Smooth muscle cell (in vitro differentiated cells): Measurements from ENCODE around the gene NINL. TPM values are rescaled to one million over a fixed set of nuclear protein-coding genes. Genes with fewer than 3 reads are reported as not detected.
"Not testable (repeated sequence)": the region's sequence is repeated elsewhere in the genome, so short reads cannot be mapped to it uniquely, and the experiment has no call there.

Experiments used
- DNase-seq: peaks from one replicate; lab custom pipeline; 2025; ENCODE audit not compliant: unreplicated experiment; lab: John Stamatoyannopoulos, UW
- H2AFZ ChIP-seq: fragments of 200-600 bp; sonication (generic); 2 replicates; pipeline ENCODE4 v1.6.0; 2016; ENCODE audit warnings: antibody characterized with exemption, low read depth, mild to moderate bottlenecking
- H3F3A ChIP-seq: fragments of 200-600 bp; sonication (generic); 2 replicates; pipeline ENCODE4 v1.6.0; 2017; ENCODE audit warnings: antibody characterized with exemption, low read depth
- H3K27ac ChIP-seq: fragments of 200-600 bp; sonication (generic); 2 replicates; pipeline ENCODE4 v1.5.1; 2016; ENCODE audit warnings: low read depth, mild to moderate bottlenecking
- H3K27me3 ChIP-seq: fragments of 200-600 bp; sonication (generic); 2 replicates; pipeline ENCODE4 v1.6.1; 2016; ENCODE audit warnings: low read depth, mild to moderate bottlenecking
- H3K36me3 ChIP-seq: fragments of 200-600 bp; sonication (generic); 2 replicates; pipeline ENCODE4 v1.5.1; 2016; ENCODE audit warnings: low read depth
- H3K4me1 ChIP-seq: fragments of 200-600 bp; sonication (generic); 2 replicates; pipeline ENCODE4 v1.5.1; 2016; ENCODE audit warnings: low read depth
- H3K4me2 ChIP-seq: fragments of 200-600 bp; sonication (generic); 2 replicates; pipeline ENCODE4 v1.6.0; 2016; ENCODE audit warnings: mild to moderate bottlenecking
- H3K4me3 ChIP-seq: fragments of 200-600 bp; sonication (generic); 2 replicates; pipeline ENCODE4 v1.5.1; 2016; ENCODE audit warnings: mild to moderate bottlenecking
- H3K79me2 ChIP-seq: fragments of 200-600 bp; sonication (generic); 2 replicates; pipeline ENCODE4 v1.6.0; 2016; ENCODE audit warnings: low read depth, mild to moderate bottlenecking
- H3K9ac ChIP-seq: fragments of 200-600 bp; sonication (generic); 2 replicates; pipeline ENCODE4 v1.6.0; 2016; ENCODE audit warnings: low read depth
- H3K9me3 ChIP-seq: fragments of 200-600 bp; sonication (generic); replicated peaks from 2 replicates; pipeline ENCODE4 v1.5.1; 2016; ENCODE audit warnings: low read depth
- H4K20me1 ChIP-seq: fragments of 200-600 bp; sonication (generic); 2 replicates; pipeline ENCODE4 v1.6.0; 2016; ENCODE audit warnings: low read depth
- WGBS: methylation state at CpG from one replicate; pipeline ENCODE4 v1.1.7; 2016; ENCODE audit warnings: low lambda C conversion rate; 5-methylcytosine and 5-hydroxymethylcytosine counted together
- polyA plus RNA-seq: library from polyadenylated mRNA; unstranded; fragments of >200 nt; fragmentation: Nextera tagmentation; extraction: Ambion mirVana; gene quantifications from 2 replicates; pipeline ENCODE4 v1.2.1, GENCODE V29; 2016
- total RNA-seq: library from RNA; depleted of rRNA; stranded (reverse); fragments of >200 nt; gene quantifications from 2 replicates; pipeline ENCODE4 v1.2.3, GENCODE V29; 2014
- TF ChIP-seq, protein P1 (sequence below): fragments of 200-600 bp; sonication (generic); IDR thresholded peaks from 2 replicates; pipeline ENCODE4 v1.5.1; 2017; ENCODE audit warnings: borderline replicate concordance, mild to moderate bottlenecking, antibody characterized with exemption; ENCODE audit not compliant: insufficient read depth, poor library complexity, severe bottlenecking

The NINL gene
- total and polyA plus RNA-seq, 2 experiments from 2014 or later: 10.7 to 12.2 TPM

DNA sequence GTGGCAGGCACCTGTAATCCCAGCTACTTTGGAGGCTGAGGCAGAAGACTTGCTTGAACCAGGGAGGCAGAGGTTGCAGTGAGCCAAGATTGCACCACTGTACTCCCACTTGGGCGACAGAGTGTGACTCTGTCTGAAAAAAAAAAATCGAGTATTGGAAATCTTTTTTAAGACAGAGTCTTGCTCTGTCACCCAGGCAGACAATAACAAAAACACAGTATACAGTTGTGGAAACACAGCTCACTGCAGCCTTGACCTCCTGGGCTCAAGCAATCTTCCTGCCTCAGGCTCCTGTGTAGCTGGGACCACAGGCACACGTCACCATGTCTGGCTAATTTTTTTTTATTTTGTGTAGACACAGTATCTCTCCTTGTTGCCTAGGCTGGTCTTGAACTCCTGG is 23.4 kb upstream of the NINL start:
- no peak for DNase-seq
- Histone ChIP-seq H3K27ac (no peak overlapping the region), H3K4me3 (no peak overlapping the region), H3K9me3 (no peaks in the 10 kb centered on the region), H3F3A (no peaks in the 10 kb centered on the region), H3K36me3 (no peaks in the 10 kb centered on the region), H3K4me1 (no peaks in the 10 kb centered on the region), H3K79me2 (no peaks in the 10 kb centered on the region), H2AFZ (no peak overlapping the region), H3K4me2 (no peak overlapping the region), H4K20me1 (peaks cover 19% of the 10 kb centered on the region), H3K27me3 (no peaks in the 10 kb centered on the region), H3K9ac (no peak overlapping the region)
- TF ChIP-seq, protein P1, sequence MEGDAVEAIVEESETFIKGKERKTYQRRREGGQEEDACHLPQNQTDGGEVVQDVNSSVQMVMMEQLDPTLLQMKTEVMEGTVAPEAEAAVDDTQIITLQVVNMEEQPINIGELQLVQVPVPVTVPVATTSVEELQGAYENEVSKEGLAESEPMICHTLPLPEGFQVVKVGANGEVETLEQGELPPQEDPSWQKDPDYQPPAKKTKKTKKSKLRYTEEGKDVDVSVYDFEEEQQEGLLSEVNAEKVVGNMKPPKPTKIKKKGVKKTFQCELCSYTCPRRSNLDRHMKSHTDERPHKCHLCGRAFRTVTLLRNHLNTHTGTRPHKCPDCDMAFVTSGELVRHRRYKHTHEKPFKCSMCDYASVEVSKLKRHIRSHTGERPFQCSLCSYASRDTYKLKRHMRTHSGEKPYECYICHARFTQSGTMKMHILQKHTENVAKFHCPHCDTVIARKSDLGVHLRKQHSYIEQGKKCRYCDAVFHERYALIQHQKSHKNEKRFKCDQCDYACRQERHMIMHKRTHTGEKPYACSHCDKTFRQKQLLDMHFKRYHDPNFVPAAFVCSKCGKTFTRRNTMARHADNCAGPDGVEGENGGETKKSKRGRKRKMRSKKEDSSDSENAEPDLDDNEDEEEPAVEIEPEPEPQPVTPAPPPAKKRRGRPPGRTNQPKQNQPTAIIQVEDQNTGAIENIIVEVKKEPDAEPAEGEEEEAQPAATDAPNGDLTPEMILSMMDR: no peak
- WGBS: 93% methylated on average over 3 of the region's 3 CpGs

DNA sequence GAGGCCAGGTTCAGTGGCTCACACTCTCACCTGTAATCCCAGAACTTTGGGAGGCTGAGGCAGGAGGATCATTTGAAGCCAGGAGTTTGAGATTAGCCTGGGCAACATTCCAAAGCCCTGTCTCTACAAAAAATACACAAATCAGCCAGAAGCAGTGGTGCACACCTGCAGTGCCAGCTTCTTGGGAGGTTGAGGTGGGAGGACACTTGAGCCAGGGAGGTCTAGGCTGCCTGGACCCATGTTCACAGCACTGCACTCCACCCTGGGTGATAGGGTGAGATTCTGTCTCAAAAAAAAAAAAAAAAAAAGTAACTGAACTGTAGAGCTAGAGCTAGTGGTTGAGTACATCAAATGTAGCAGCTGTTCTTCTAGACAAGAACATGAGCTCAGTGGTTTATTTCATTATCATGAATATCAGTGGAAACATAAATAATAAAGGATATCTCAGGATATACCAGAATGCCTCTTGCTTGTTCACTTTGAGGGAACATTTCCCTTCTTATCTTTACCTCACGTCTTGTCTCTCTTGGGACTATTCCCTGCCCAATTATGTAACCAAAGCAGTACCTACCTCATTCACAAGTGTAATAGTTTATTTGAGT is 20.9 kb upstream of the NINL start:
- Histone ChIP-seq H3K27me3 (no peaks in the 10 kb centered on the region), H3K4me2 (no peak overlapping the region), H4K20me1 (peaks cover 13% of the 10 kb centered on the region), H3K9me3 (no peaks in the 10 kb centered on the region), H2AFZ (no peak overlapping the region), H3K27ac (no peak overlapping the region), H3F3A (no peaks in the 10 kb centered on the region), H3K4me3 (no peak overlapping the region), H3K9ac (no peak overlapping the region), H3K4me1 (no peaks in the 10 kb centered on the region), H3K79me2 (no peaks in the 10 kb centered on the region), H3K36me3 (no peaks in the 10 kb centered on the region)
- TF ChIP-seq, protein P1: no peak
- no peak for DNase-seq
- 86% methylated on average over 1 of the region's 1 CpG for WGBS

DNA sequence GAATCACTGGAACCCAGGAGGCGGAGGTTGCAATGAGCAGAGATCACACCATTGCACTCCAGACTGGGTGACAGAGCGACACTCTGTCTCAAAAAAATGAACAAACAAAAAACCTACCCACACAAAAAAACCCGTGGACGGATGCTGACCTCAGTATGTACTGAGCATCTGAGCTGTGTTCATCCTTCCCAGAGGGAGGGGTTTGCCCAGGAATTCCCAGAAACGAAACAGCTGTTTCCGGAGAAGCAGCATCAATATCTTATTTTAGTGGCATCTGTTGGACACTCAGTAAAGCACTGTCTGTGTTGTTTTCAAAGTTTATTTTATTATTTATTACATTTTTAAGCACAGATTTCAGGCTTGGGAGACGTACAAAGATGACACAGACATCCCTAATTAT is 19.8 kb upstream of the NINL start:
- no peaks in the 10 kb centered on the region for H3K9me3 ChIP-seq

GRCh38 chr20:25604611-25605010 is 19.3 kb upstream of the NINL start:
- Histone ChIP-seq H3K4me1 (no peaks in the 10 kb centered on the region), H2AFZ (no peak overlapping the region), H3K36me3 (no peaks in the 10 kb centered on the region), H3K27ac (no peak overlapping the region), H3K9ac (no peak overlapping the region), H3F3A (no peaks in the 10 kb centered on the region), H3K4me3 (no peak overlapping the region), H4K20me1 (peaks cover 9% of the 10 kb centered on the region), H3K27me3 (no peaks in the 10 kb centered on the region), H3K4me2 (no peak overlapping the region), H3K9me3 (no peaks in the 10 kb centered on the region), H3K79me2 (no peaks in the 10 kb centered on the region)
- no peak for DNase-seq
- WGBS: 94% methylated on average over 9 of the region's 9 CpGs
- TF ChIP-seq, protein P1: no peak

More for the DNA sequence above, 19.8 kb upstream of the NINL start:
- Histone ChIP-seq H3K79me2 (no peaks in the 10 kb centered on the region), H2AFZ (no peak overlapping the region), H3F3A (no peaks in the 10 kb centered on the region), H3K36me3 (no peaks in the 10 kb centered on the region), H3K4me3 (no peak overlapping the region), H3K27ac (no peak overlapping the region), H3K27me3 (no peaks in the 10 kb centered on the region), H4K20me1 (peaks cover 13% of the 10 kb centered on the region), H3K4me2 (no peak overlapping the region), H3K9ac (no peak overlapping the region), H3K4me1 (no peaks in the 10 kb centered on the region)
- TF ChIP-seq, protein P1: no peak
- DNase-seq: no peak
- 76% methylated on average over 7 of the region's 7 CpGs for WGBS

DNA sequence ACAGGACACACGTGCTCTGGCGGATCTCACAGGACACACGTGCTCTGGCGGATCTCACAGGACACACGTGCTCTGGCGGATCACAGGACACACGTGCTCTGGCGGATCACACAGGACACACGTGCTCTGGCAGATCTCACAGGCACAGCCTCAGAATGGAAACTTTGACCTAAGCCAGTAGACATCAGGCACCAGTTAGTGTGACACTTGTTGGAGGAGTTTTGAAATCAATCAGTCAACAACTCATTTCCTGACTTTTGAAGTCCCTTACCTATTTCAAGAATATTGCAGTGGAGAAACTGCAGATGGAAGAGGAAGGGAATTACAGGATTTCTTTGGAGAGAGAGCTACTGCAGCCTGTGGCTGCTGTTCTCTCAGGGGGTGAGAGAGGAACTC is 17.6 kb upstream of the NINL start:
- H3F3A ChIP-seq, H3K4me2 ChIP-seq, H3K27me3 ChIP-seq, DNase-seq, H3K4me3 ChIP-seq, H3K27ac ChIP-seq, H3K4me1 ChIP-seq, H3K9ac ChIP-seq, H3K36me3 ChIP-seq, H3K9me3 ChIP-seq, H3K79me2 ChIP-seq, H4K20me1 ChIP-seq, H2AFZ ChIP-seq: not testable (repeated sequence)
- 93% methylated on average over 4 of the region's 9 CpGs for WGBS
